Adrenal gland (tissue), 12 donors: ENCODE results near the gene DDX49. TPM values are rescaled to one million over a fixed set of nuclear protein-coding genes. Genes with fewer than 3 reads are reported as not detected.

Source experiments
- DNase-seq, 7 donors: peaks; one replicate each; pipeline ENCODE4 v3.0.0-alpha.2; 2019 to 2020
- H3K27ac ChIP-seq, 5 donors: fragments of 200-600 bp; sonication (generic) in 4 of 5; 1 replicate in 3 of 5; 2 replicates in 2 of 5; pipeline versions ENCODE4 v1.5.1 to v1.8.0; 2016 to 2020; ENCODE audit warnings: mild to moderate bottlenecking in 1 of 5
- H3K27me3 ChIP-seq: fragments of 200-600 bp; 2 replicates; pipeline ENCODE4 v1.8.0; 2021
- H3K36me3 ChIP-seq, 2 donors: fragments of 200-600 bp; replicated peaks in 1 of 2; 1 replicate in 1 of 2; 2 replicates in 1 of 2; pipeline versions ENCODE4 v1.5.1 to v1.8.0; 2018 to 2022
- H3K4me1 ChIP-seq, 2 donors: fragments of 200-600 bp; replicated peaks in 1 of 2; 1 replicate in 1 of 2; 2 replicates in 1 of 2; pipeline versions ENCODE4 v1.5.1 to v1.8.0; 2018 to 2021
- H3K4me3 ChIP-seq, 4 donors: fragments of 200-600 bp; sonication (generic) in 3 of 4; one replicate each; pipeline ENCODE4 v1.5.1; 2016 to 2018
- H3K9me3 ChIP-seq, 3 donors: fragments of 200-600 bp; sonication (generic) in 1 of 3; replicated peaks in 1 of 3; 1 replicate in 2 of 3; 2 replicates in 1 of 3; pipeline versions ENCODE4 v1.5.1 to v1.8.0; 2016 to 2021
- CTCF ChIP-seq, 6 experiments: fragments of 450-650 bp in 4 of 6; fragments of 200-600 bp in 2 of 6; sonication (generic) in 1 of 6; IDR thresholded peaks; 1 replicate in 5 of 6; 2 replicates in 1 of 6; pipeline versions ENCODE4 v1.5.1 to v1.8.0; 2016 to 2021; ENCODE audit warnings: antibody characterized with exemption in 6 of 6, mild to moderate bottlenecking in 2 of 6, moderate library complexity in 1 of 6
- POLR2A ChIP-seq, 2 donors: fragments of 450-650 bp; IDR thresholded peaks; one replicate each; pipeline ENCODE4 v1.6.1; 2017; ENCODE audit warnings: antibody characterized with exemption in 2 of 2, mild to moderate bottlenecking in 2 of 2, moderate library complexity in 1 of 2
- WGBS, 4 donors: extraction: QIAGEN DNeasy Blood & Tissue Kit in 2 of 4; methylation state at CpG; one replicate each; pipeline versions ENCODE4 v1.1.5 to v1.1.7; 2013 to 2017; 5-methylcytosine and 5-hydroxymethylcytosine counted together
- intact Hi-C, 2 donors: fragments of 100-400 bp; cut with DNase I; formaldehyde crosslinking; loops; one replicate each; pipeline versions ENCODE4 v1.14.1 to v1.15.0; 2022 to 2023
- polyA plus RNA-seq, 3 donors: library from polyadenylated mRNA; stranded (reverse); fragments of 200-250 nt in 2 of 3; fragments of 350-450 nt in 1 of 3; fragmentation: Illumina TruSeq in 1 of 3; extraction: RNeasy Lipid Tissue Mini Kit (QIAGEN cat#74804) in 1 of 3; gene quantifications; one replicate each; pipeline ENCODE4 v1.2.3, GENCODE V29; 2013 to 2014
- total RNA-seq, 9 donors: library from RNA; depleted of rRNA in 4 of 9; stranded (reverse); fragments of >200 nt in 4 of 9; fragments of 120-200 nt in 1 of 9; fragmentation: NEBNext Ultra II Directional in 1 of 9; extraction: Animal tissue kit (Norgen Biotek cat#: 25700) in 1 of 9; gene quantifications; one replicate each; pipeline versions ENCODE4 v1.1.0 to v1.2.4, GENCODE V29; 2013 to 2023
- donor health status: healthy with polysubstance abuse.
- donor health status: Bipolar disorder and iron deficiency.
- donor health status: DM: yes; HTN: yes; CAD: no.
- donor health status: DM: no; HTN: no; CAD: no.
- donor health status: DM: no; HTN: no; CAD: no.
- donor health status: DM: yes; HTN: yes; CAD: no.

Gene DDX49
- total and polyA plus RNA-seq, 12 donors, result 29.1 to 105 (median 47.7) TPM

GRCh38 chr19:18908917-18909619, 10.4 kb upstream of the DDX49 start:
- Histone ChIP-seq H3K9me3 (no peaks in the 10 kb centered on the region), H3K4me3 (no peak overlapping the region), H3K36me3 (peaks cover 0 to 66% of the 10 kb centered on the region in 2 donors), H3K4me1 (peaks cover 18 to 19% of the 10 kb centered on the region in 2 donors), H3K27me3 (no peaks in the 10 kb centered on the region), H3K27ac (peak overlapping the region in 1 of 5 donors; percentile 7)
- 62 to 70% (median 66%) methylated on average over 8 to 17 of the region's 17 CpGs for WGBS, 4 donors
- intact Hi-C loops, result no loop called here
- peak; percentile 52 to 86 (median 79) for DNase-seq
- no peak for TF ChIP-seq POLR2A (IDR thresholded peaks at IDR 0.05)

GRCh38 chr19:18910010-18910409, 9.5 kb upstream of the DDX49 start:
- H3K4me1 ChIP-seq, result peaks cover 18 to 22% of the 10 kb centered on the region in 2 donors
- 85 to 95% (median 92%) methylated on average over 4 to 10 of the region's 10 CpGs for WGBS, 4 donors
- intact Hi-C loops, result no loop called here
- no peaks in the 10 kb centered on the region for H3K27me3 ChIP-seq
- H3K4me3 ChIP-seq, result no peak overlapping the region
- peaks cover 0 to 61% of the 10 kb centered on the region in 2 donors for H3K36me3 ChIP-seq
- H3K27ac ChIP-seq, result no peak overlapping the region
- no peak for TF ChIP-seq POLR2A (IDR thresholded peaks at IDR 0.05)
- no peak for TF ChIP-seq CTCF (IDR thresholded peaks at IDR 0.05)
- H3K9me3 ChIP-seq, result no peaks in the 10 kb centered on the region
- DNase-seq, result no peak

- no peak for DNase-seq
- Histone ChIP-seq H3K36me3 (peaks cover 0 to 52% of the 10 kb centered on the region in 2 donors), H3K27ac (no peak overlapping the region), H3K27me3 (no peaks in the 10 kb centered on the region), H3K4me1 (peaks cover 16 to 29% of the 10 kb centered on the region in 2 donors), H3K9me3 (no peaks in the 10 kb centered on the region), H3K4me3 (no peak overlapping the region)
- TF ChIP-seq CTCF (IDR thresholded peaks at IDR 0.05) (no peak), POLR2A (IDR thresholded peaks at IDR 0.05) (no peak)
- intact Hi-C loops, result no loop called here
- WGBS, 4 donors, result 94 to 100% (median 96%) methylated on average over 4 to 19 of the region's 19 CpGs
Measured at GRCh38 chr19:18910801-18911436, 8.6 kb upstream of the DDX49 start.

GRCh38 chr19:18912933-18913332, 6.6 kb upstream of the DDX49 start:
- TF ChIP-seq CTCF (IDR thresholded peaks at IDR 0.05) (no peak), POLR2A (IDR thresholded peaks at IDR 0.05) (no peak)
- DNase-seq, result no peak
- intact Hi-C loops, result no loop called here
- H3K4me3 ChIP-seq, result no peak overlapping the region
- peaks cover 7 to 22% of the 10 kb centered on the region in 2 donors for H3K4me1 ChIP-seq
- no peaks in the 10 kb centered on the region for H3K9me3 ChIP-seq
- H3K27ac ChIP-seq, result no peak overlapping the region
- H3K36me3 ChIP-seq, result peaks cover 0 to 38% of the 10 kb centered on the region in 2 donors
- no peaks in the 10 kb centered on the region for H3K27me3 ChIP-seq
- WGBS, 4 donors, result 93 to 99% (median 95%) methylated on average over 8 to 14 of the region's 14 CpGs
